H1 (cell line): ENCODE results near the gene CAMTA1. TPM values are rescaled to one million over a fixed set of nuclear protein-coding genes. Genes with fewer than 3 reads are reported as not detected.

Source experiments
- CTCF ChIA-PET: fragments of 300-600 bp; sonication (Branson Sonifier 250); formaldehyde crosslinking; loops from one replicate; lab custom pipeline; 2021; ENCODE audit not compliant: partially characterized antibody; lab: Charles Lee
- POLR2A ChIA-PET: fragments of 300-600 bp; sonication (Branson Sonifier 250); formaldehyde crosslinking; loops from one replicate; lab custom pipeline; 2021; ENCODE audit warnings: inconsistent platforms; ENCODE audit not compliant: partially characterized antibody; lab: Charles Lee
- DNase-seq, 2 experiments: peaks; one replicate each; pipeline versions ENCODE4 v3.0.0 to v3.0.0-alpha.2; 2010 to 2022; ENCODE audit warnings: low spot score in 2 of 2, low read depth in 1 of 2, mixed read lengths in 1 of 2
- FAIRE-seq: peaks from 2 replicates; lab custom pipeline; 2011; peaks lifted over from hg19 to GRCh38; lab: Jason Lieb, UNC
- H2AFZ ChIP-seq: 2 replicates; pipeline ENCODE4 v1.8.1; 2012; ENCODE audit warnings: low read length, inconsistent platforms
- H2AK5ac ChIP-seq: 2 replicates; pipeline ENCODE4 v1.6.1; 2013; ENCODE audit warnings: low read depth, low read length
- H2BK120ac ChIP-seq: replicated peaks from 2 replicates; pipeline ENCODE3; 2013; ENCODE audit warnings: low read depth, low read length, inconsistent platforms
- H2BK12ac ChIP-seq: 2 replicates; pipeline ENCODE4 v1.6.1; 2013; ENCODE audit warnings: low read depth, low read length
- H2BK15ac ChIP-seq: 2 replicates; pipeline ENCODE4 v1.6.1; 2013; ENCODE audit warnings: low read length
- H2BK20ac ChIP-seq: 2 replicates; pipeline ENCODE4 v1.6.1; 2013; ENCODE audit warnings: low read length
- H2BK5ac ChIP-seq: 2 replicates; pipeline ENCODE4 v1.6.1; 2013; ENCODE audit warnings: low read depth, low read length
- H3K14ac ChIP-seq: 2 replicates; pipeline ENCODE4 v1.6.1; 2013; ENCODE audit warnings: inconsistent platforms; ENCODE audit not compliant: insufficient read length
- H3K18ac ChIP-seq: 2 replicates; pipeline ENCODE4 v1.6.1; 2013; ENCODE audit warnings: low read length; ENCODE audit errors: extremely low read depth
- H3K23ac ChIP-seq: 2 replicates; pipeline ENCODE4 v1.6.1; 2013; ENCODE audit warnings: inconsistent platforms; ENCODE audit not compliant: insufficient read length
- H3K23me2 ChIP-seq: 2 replicates; pipeline ENCODE4 v1.6.1; 2013; ENCODE audit warnings: low read depth, low read length
- H3K27ac ChIP-seq: 2 replicates; pipeline ENCODE4 v1.6.1; 2011; ENCODE audit warnings: low read depth, low read length, inconsistent platforms
- H3K27me3 ChIP-seq, 4 experiments: replicated peaks in 1 of 4; 1 replicate in 1 of 4; 2 replicates in 3 of 4; pipeline versions ENCODE4 v1.6.1 to v1.8.1; 2011 to 2013; ENCODE audit warnings: low read length in 3 of 4, mild to moderate bottlenecking in 3 of 4, inconsistent platforms in 2 of 4, mixed read lengths in 2 of 4, moderate library complexity in 1 of 4; ENCODE audit not compliant: control insufficient read depth in 3 of 4, insufficient read depth in 3 of 4; ENCODE audit errors: extremely low read depth in 1 of 4
- H3K36me3 ChIP-seq, 4 experiments: 2 replicates each; pipeline versions ENCODE4 v1.6.1 to v1.8.1; 2011 to 2013; ENCODE audit warnings: mild to moderate bottlenecking in 4 of 4, low read length in 3 of 4, moderate library complexity in 2 of 4, control low read depth in 1 of 4, inconsistent platforms in 1 of 4; ENCODE audit not compliant: insufficient read depth in 4 of 4, control insufficient read depth in 2 of 4
- H3K4ac ChIP-seq: replicated peaks from 2 replicates; pipeline ENCODE3; 2013; ENCODE audit warnings: low read length, low read depth, mixed read lengths, inconsistent platforms; ENCODE audit not compliant: insufficient read length
- H3K4me1 ChIP-seq, 4 experiments: replicated peaks in 1 of 4; 1 replicate in 1 of 4; 2 replicates in 3 of 4; pipeline versions ENCODE4 v1.6.1 to v1.8.1; 2011 to 2013; ENCODE audit warnings: low read length in 3 of 4, inconsistent platforms in 2 of 4, mixed read lengths in 1 of 4; ENCODE audit not compliant: insufficient read depth in 4 of 4, control insufficient read depth in 3 of 4
- H3K4me2 ChIP-seq, 2 experiments: 2 replicates each; pipeline versions ENCODE4 v1.6.1 to v1.8.1; 2011 to 2013; ENCODE audit warnings: low read depth in 2 of 2, low read length in 2 of 2, control low read depth in 1 of 2, inconsistent platforms in 1 of 2, mild to moderate bottlenecking in 1 of 2; ENCODE audit not compliant: insufficient read depth in 1 of 2
- H3K4me3 ChIP-seq, 4 experiments: fragments of 200-600, 300-600 bp in 1 of 4; sonication (generic), shearing (Covaris generic), sonication (Bioruptor Twin) in 1 of 4; 2 replicates each; pipeline versions ENCODE4 v1.5.1 to v1.8.1; 2011 to 2016; ENCODE audit warnings: low read length in 4 of 4, low read depth in 3 of 4, control low read depth in 2 of 4, inconsistent platforms in 2 of 4, mild to moderate bottlenecking in 2 of 4, mixed read lengths in 1 of 4, moderate library complexity in 1 of 4; ENCODE audit not compliant: insufficient read depth in 2 of 4; ENCODE audit errors: extremely low read depth in 1 of 4
- H3K56ac ChIP-seq: replicated peaks from 2 replicates; pipeline ENCODE3; 2013; ENCODE audit warnings: low read depth, mild to moderate bottlenecking, mixed read lengths, low read length, inconsistent platforms; ENCODE audit not compliant: insufficient read length
- H3K79me1 ChIP-seq: 2 replicates; pipeline ENCODE4 v1.6.1; 2013; ENCODE audit warnings: low read depth, low read length, control low read depth
- H3K79me2 ChIP-seq, 2 experiments: 2 replicates each; pipeline versions ENCODE4 v1.6.1 to v1.8.1; 2012 to 2013; ENCODE audit warnings: low read length in 2 of 2, mild to moderate bottlenecking in 2 of 2, inconsistent platforms in 1 of 2; ENCODE audit not compliant: insufficient read depth in 2 of 2, control insufficient read depth in 1 of 2
- H3K9ac ChIP-seq, 4 experiments: replicated peaks in 1 of 4; 1 replicate in 1 of 4; 2 replicates in 3 of 4; pipeline versions ENCODE4 v1.6.1 to v1.8.1; 2011 to 2013; ENCODE audit warnings: low read depth in 3 of 4, low read length in 3 of 4, control low read depth in 2 of 4, mild to moderate bottlenecking in 2 of 4, moderate library complexity in 2 of 4, inconsistent platforms in 1 of 4; ENCODE audit errors: extremely low read depth in 1 of 4
- H3K9me3 ChIP-seq, 2 experiments: 2 replicates each; pipeline versions ENCODE4 v1.6.1 to v1.8.1; 2012 to 2013; ENCODE audit warnings: mild to moderate bottlenecking in 2 of 2, moderate library complexity in 2 of 2, control low read depth in 1 of 2, inconsistent platforms in 1 of 2, low read depth in 1 of 2, low read length in 1 of 2, mixed read lengths in 1 of 2; ENCODE audit not compliant: insufficient read depth in 2 of 2
- H4K20me1 ChIP-seq, 2 experiments: replicated peaks in 1 of 2; 2 replicates each; pipeline versions ENCODE3 to v1.8.1; 2011 to 2013; ENCODE audit warnings: inconsistent platforms in 2 of 2, low read length in 2 of 2, mild to moderate bottlenecking in 1 of 2; ENCODE audit not compliant: insufficient read depth in 2 of 2, control insufficient read depth in 1 of 2
- H4K5ac ChIP-seq: 2 replicates; pipeline ENCODE4 v1.6.1; 2013; ENCODE audit warnings: low read length, low read depth, mixed read lengths, inconsistent platforms; ENCODE audit not compliant: insufficient read length
- H4K8ac ChIP-seq: 2 replicates; pipeline ENCODE4 v1.8.0; 2013; ENCODE audit warnings: mild to moderate bottlenecking, moderate library complexity, low read length, inconsistent platforms; ENCODE audit not compliant: insufficient read depth; ENCODE audit errors: extremely low read depth
- H4K91ac ChIP-seq: replicated peaks from 2 replicates; pipeline ENCODE3; 2013; ENCODE audit warnings: low read length, mixed read lengths, inconsistent platforms; ENCODE audit not compliant: insufficient read length
- ASH2L ChIP-seq: fragments of 200-600, 300-600 bp; sonication (generic); IDR thresholded peaks from one replicate; pipeline ENCODE4 v1.7.1; 2017; ENCODE audit warnings: low read length
- CBX5 ChIP-seq: fragments of 300-800, 300-1000 bp; sonication (generic); IDR thresholded peaks from 2 replicates; pipeline ENCODE4 v1.7.1; 2016; ENCODE audit warnings: antibody characterized with exemption, low read length, low read depth
- EZH2 ChIP-seq: fragments of 200-600 bp; sonication (generic); IDR thresholded peaks from 2 replicates; pipeline ENCODE4 v1.7.1; 2012; ENCODE audit warnings: low read depth, mild to moderate bottlenecking, moderate library complexity, low read length, inconsistent platforms; ENCODE audit not compliant: severe bottlenecking
- RAD21 ChIP-seq, 2 experiments: IDR thresholded peaks in 1 of 2; conservative IDR thresholded peaks in 1 of 2; 2 replicates each; pipeline ENCODE4 v1.6.1; 2011; ENCODE audit warnings: low read depth in 2 of 2, low read length in 2 of 2, improper control_type of control experiment in 1 of 2, inconsistent platforms in 1 of 2, mild to moderate bottlenecking in 1 of 2, moderate library complexity in 1 of 2
- RNF2 ChIP-seq: fragments of 200-900, 300-1000 bp; sonication (generic); IDR thresholded peaks from 2 replicates; pipeline ENCODE4 v1.7.1; 2016; ENCODE audit warnings: borderline replicate concordance, low read depth, mild to moderate bottlenecking, antibody characterized with exemption, low read length; ENCODE audit not compliant: poor library complexity, severe bottlenecking; ENCODE audit errors: missing control alignments
- TAF7 ChIP-seq: optimal IDR thresholded peaks from 2 replicates; pipeline ENCODE3; 2011; ENCODE audit warnings: low read depth, mild to moderate bottlenecking, inconsistent platforms, low read length, moderate library complexity, borderline replicate concordance
- ZNF274 ChIP-seq: IDR thresholded peaks from 2 replicates; pipeline ENCODE4 v1.7.0; 2012; ENCODE audit warnings: low read length, borderline replicate concordance; ENCODE audit errors: extremely low read depth
- WGBS, 2 experiments: shearing (Covaris generic) in 1 of 2; methylation state at CpG; one replicate each; pipeline versions ENCODE4 v1.1.6 to v1.1.7; 2013 to 2015; ENCODE audit warnings: low lambda C conversion rate in 2 of 2, mixed read lengths in 2 of 2, inconsistent platforms in 1 of 2, low coverage in 1 of 2, missing lambda C conversion rate in 1 of 2; ENCODE audit not compliant: insufficient replicate concordance in 2 of 2, insufficient coverage in 1 of 2, insufficient read length in 1 of 2; ENCODE audit errors: extremely low coverage in 1 of 2, missing lambda C conversion rate in 1 of 2; 5-methylcytosine and 5-hydroxymethylcytosine counted together
- polyA plus RNA-seq, 7 experiments: library from polyadenylated mRNA; depleted of rRNA in 3 of 7; stranded (reverse) in 5 of 7; unstranded in 2 of 7; fragments of >200 nt in 5 of 7; fragments of 200-250 nt in 2 of 7; gene quantifications; 1 replicate in 5 of 7; 2 replicates in 1 of 7; 4 replicates in 1 of 7; pipeline versions ENCODE4 v1.2.1 to v1.2.3, GENCODE V29; 2011 to 2013; ENCODE audit warnings: missing spikeins in 2 of 7, mixed read lengths in 2 of 7
- total RNA-seq: library from RNA; stranded (reverse); fragmentation: NEBNext Ultra II Directional; extraction: Animal tissue kit (Norgen Biotek cat#: 25700); gene quantifications from 2 replicates; pipeline ENCODE4 v1.2.1, GENCODE V29; 2021
- TF ChIP-seq, protein P1 (sequence below): IDR thresholded peaks from 2 replicates; pipeline ENCODE4 v1.6.1; 2012; ENCODE audit warnings: inconsistent platforms
- TF ChIP-seq, protein P2 (sequence below), 3 experiments: IDR thresholded peaks; 1 replicate in 2 of 3; 2 replicates in 1 of 3; pipeline versions ENCODE4 v1.5.1 to v1.6.1; 2011; ENCODE audit warnings: low read length in 3 of 3, mild to moderate bottlenecking in 3 of 3, inconsistent platforms in 2 of 3, low read depth in 1 of 3, moderate library complexity in 1 of 3; ENCODE audit not compliant: insufficient read depth in 1 of 3; ENCODE audit errors: control extremely low read depth in 1 of 3

The CAMTA1 gene
- total and polyA plus RNA-seq, 2 of the 8 experiments (the other 6 are each of a cell fraction or from before 2014, with no cell fraction given), result 65.0 to 119 TPM

- POLR2A ChIA-PET, result interaction anchor here (1.2 kb wide), 1 partner anchor 15 kb away, joined by 3 read pairs; no protein-coding TSS in a partner anchor
- no peak for TF ChIP-seq ASH2L
- TF ChIP-seq RNF2, result no peak
- no peak for TF ChIP-seq EZH2
- TF ChIP-seq ZNF274, result no peak
- TF ChIP-seq, protein P1, sequence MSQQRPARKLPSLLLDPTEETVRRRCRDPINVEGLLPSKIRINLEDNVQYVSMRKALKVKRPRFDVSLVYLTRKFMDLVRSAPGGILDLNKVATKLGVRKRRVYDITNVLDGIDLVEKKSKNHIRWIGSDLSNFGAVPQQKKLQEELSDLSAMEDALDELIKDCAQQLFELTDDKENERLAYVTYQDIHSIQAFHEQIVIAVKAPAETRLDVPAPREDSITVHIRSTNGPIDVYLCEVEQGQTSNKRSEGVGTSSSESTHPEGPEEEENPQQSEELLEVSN, result no peak
- TF ChIP-seq TAF7, result no peak
- TF ChIP-seq CBX5, result no peak
- no peak for TF ChIP-seq RAD21 (IDR thresholded peaks at IDR 0.05 in 1 of 2, conservative IDR thresholded peaks at IDR 0.05 in 1 of 2; ENCODE audit: low read depth in 2 of 2, low read length in 2 of 2)
- TF ChIP-seq, protein P2, sequence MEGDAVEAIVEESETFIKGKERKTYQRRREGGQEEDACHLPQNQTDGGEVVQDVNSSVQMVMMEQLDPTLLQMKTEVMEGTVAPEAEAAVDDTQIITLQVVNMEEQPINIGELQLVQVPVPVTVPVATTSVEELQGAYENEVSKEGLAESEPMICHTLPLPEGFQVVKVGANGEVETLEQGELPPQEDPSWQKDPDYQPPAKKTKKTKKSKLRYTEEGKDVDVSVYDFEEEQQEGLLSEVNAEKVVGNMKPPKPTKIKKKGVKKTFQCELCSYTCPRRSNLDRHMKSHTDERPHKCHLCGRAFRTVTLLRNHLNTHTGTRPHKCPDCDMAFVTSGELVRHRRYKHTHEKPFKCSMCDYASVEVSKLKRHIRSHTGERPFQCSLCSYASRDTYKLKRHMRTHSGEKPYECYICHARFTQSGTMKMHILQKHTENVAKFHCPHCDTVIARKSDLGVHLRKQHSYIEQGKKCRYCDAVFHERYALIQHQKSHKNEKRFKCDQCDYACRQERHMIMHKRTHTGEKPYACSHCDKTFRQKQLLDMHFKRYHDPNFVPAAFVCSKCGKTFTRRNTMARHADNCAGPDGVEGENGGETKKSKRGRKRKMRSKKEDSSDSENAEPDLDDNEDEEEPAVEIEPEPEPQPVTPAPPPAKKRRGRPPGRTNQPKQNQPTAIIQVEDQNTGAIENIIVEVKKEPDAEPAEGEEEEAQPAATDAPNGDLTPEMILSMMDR (IDR thresholded peaks at IDR 0.05; ENCODE audit: control extremely low read depth in 1 of 3, insufficient read depth in 1 of 3, low read depth in 1 of 3, low read length in 3 of 3), result no peak
These were observed 139.6 kb downstream of the CAMTA1 start for GRCh38 chr1:6924891-6925290.

More at GRCh38 chr1:6924891-6925290, 139.6 kb downstream of the CAMTA1 start:
- no peak overlapping the region for H4K91ac ChIP-seq
- no peaks in the 10 kb centered on the region for H3K36me3 ChIP-seq
- no peak overlapping the region for H4K5ac ChIP-seq
- H3K4ac ChIP-seq, result no peak overlapping the region
- no peaks in the 10 kb centered on the region for H4K20me1 ChIP-seq
- no peaks in the 10 kb centered on the region for H3K79me2 ChIP-seq
- DNase-seq (no peak), FAIRE-seq (no peak)
- no peaks in the 10 kb centered on the region for H3K27me3 ChIP-seq
- no peaks in the 10 kb centered on the region for H3K79me1 ChIP-seq
- CTCF ChIA-PET, result interaction anchor here (1.0 kb wide), 1 partner anchor 121 kb away, joined by 3 read pairs; no protein-coding TSS in a partner anchor
- no peak overlapping the region for H3K56ac ChIP-seq
- H2BK5ac ChIP-seq, result no peak overlapping the region
- WGBS, 2 experiments, result 95% methylated on average over 4 of the region's 4 CpGs; no CpG with 5 or more reads in 1 of the 2 experiments
- no peak overlapping the region for H2AFZ ChIP-seq
- H2AK5ac ChIP-seq, result no peak overlapping the region
- H3K4me3 ChIP-seq, result no peak overlapping the region
- no peak overlapping the region for H3K27ac ChIP-seq
- no peak overlapping the region for H3K23ac ChIP-seq
- H4K8ac ChIP-seq, result no peak overlapping the region; the same call in 1 of the 2 replicates
- H3K4me1 ChIP-seq, result no peaks in the 10 kb centered on the region; a peak in 1 of 7 replicates
- H3K23me2 ChIP-seq, result no peaks in the 10 kb centered on the region
- no peak overlapping the region for H2BK15ac ChIP-seq
- no peak overlapping the region for H2BK120ac ChIP-seq
- peaks cover 3 to 6% of the 10 kb centered on the region in 2 experiments; a peak in 3 of 4 replicates for H3K9me3 ChIP-seq
- H3K4me2 ChIP-seq, result no peak overlapping the region
- H3K9ac ChIP-seq, result no peak overlapping the region
- H2BK12ac ChIP-seq, result no peak overlapping the region
- H2BK20ac ChIP-seq, result no peak overlapping the region
- no peak overlapping the region for H3K14ac ChIP-seq
- no peak overlapping the region for H3K18ac ChIP-seq
